GM20000 (cell line): ENCODE results near the gene CYTH1.
A peak's percentile ranks its signal among the peaks of the same experiment; 100 is the strongest.

Source experiments
- DNase-seq: peaks from one replicate; pipeline ENCODE4 v3.0.0; 2012; ENCODE audit warnings: low spot score
- CTCF ChIP-seq: IDR thresholded peaks from 2 replicates; pipeline ENCODE4 v1.5.1; 2012; ENCODE audit warnings: mild to moderate bottlenecking, control low read depth; ENCODE audit errors: extremely low read depth, missing control alignments

CYTH1 gene

GRCh38 chr17:78652024-78652423, 130.0 kb downstream of the CYTH1 start:
- no peak for DNase-seq
- TF ChIP-seq CTCF: no peak

GRCh38 chr17:78651554-78651953, 130.5 kb downstream of the CYTH1 start:
- DNase-seq: no peak
- no peak for TF ChIP-seq CTCF

- no peak for TF ChIP-seq CTCF
- no peak for DNase-seq
Measured at GRCh38 chr17:78650093-78650715, 131.9 kb downstream of the CYTH1 start.

GRCh38 chr17:78648293-78648692, 133.8 kb downstream of the CYTH1 start:
- no peak for TF ChIP-seq CTCF

GRCh38 chr17:78647032-78647431, 135.0 kb downstream of the CYTH1 start:
- DNase-seq: no peak
- no peak for TF ChIP-seq CTCF

More at GRCh38 chr17:78648293-78648692, 133.8 kb downstream of the CYTH1 start:
- DNase-seq: no peak

- peak; percentile 88 for DNase-seq
- no peak for TF ChIP-seq CTCF
Measured at GRCh38 chr17:78645421-78646295, 136.4 kb downstream of the CYTH1 start.

- TF ChIP-seq CTCF: no peak
- no peak for DNase-seq
Measured at GRCh38 chr17:78644931-78645351, 137.1 kb downstream of the CYTH1 start.
